HTR-8/SVneo (cell line): ENCODE data around the gene JMJD1C.
"Not testable (repeated sequence)": the region's sequence is repeated elsewhere in the genome, so short reads cannot be mapped to it uniquely, and the experiment has no call there.

ENCODE experiments used
- DNase-seq: peaks from one replicate; pipeline ENCODE4 v3.0.0; 2011; ENCODE audit warnings: low spot score, mixed read lengths; ENCODE audit not compliant: insufficient read length
- FAIRE-seq: peaks from 2 replicates; lab custom pipeline; 2011; peaks lifted over from hg19 to GRCh38; lab: Jason Lieb, UNC

JMJD1C gene

DNA sequence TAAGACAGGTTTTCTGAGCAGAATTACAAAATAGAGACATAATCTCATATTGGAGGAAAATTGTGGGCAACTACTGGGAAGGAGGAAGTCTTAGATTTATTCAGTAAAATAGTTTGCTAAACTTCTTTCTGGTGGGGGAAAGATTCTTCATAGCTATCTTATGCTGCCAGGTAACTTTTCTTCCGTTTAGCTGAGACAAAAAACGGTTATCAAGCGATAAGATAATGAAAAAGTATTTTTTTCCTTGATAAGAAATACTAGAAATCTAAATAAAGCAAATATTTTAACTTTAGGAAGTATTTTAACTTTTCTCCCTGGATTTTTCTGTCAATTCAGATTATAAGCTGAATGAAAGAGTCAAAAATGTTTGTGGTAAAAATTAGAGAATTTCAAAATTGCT is 52.3 kb downstream of the JMJD1C start:
- DNase-seq (no peak), FAIRE-seq (no peak)

DNA sequence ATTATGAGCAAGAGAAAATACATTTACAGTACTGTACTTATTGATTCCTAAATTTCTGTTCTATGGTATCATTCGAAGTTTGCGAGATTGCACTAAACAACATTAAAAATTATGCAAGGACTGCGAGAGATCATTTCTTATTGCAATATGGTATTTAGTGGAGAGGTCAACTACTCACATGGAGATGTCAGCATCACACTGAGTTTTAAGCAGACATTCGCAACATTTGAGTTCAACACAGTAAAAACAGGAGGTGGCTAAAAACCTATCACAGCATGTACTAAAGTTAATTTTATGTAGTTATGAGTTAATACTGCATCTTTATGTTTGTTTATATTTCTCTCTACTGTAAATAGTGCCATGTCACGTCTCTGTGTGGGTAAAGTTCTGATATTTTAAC is 53.5 kb downstream of the JMJD1C start:
- FAIRE-seq: no peak
- DNase-seq: no peak

DNA sequence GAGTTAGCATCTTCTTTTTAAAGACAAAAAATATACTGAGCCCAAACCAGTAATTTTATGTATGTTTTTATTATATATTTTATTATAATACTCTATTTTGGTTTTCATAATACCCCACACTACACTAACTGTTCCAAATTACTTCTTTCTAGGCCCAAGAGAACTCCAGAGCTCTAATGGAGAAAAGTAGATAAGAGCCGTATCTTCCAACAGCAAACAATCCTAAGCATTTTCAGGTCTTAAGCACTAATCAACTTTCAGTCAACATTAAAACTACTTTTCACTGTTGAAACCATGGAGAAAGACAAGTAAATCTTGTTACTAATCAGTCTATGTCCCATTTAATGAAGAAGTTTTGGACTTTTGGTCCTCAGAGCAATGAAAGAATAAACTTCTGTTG is 55.1 kb downstream of the JMJD1C start:
- FAIRE-seq (no peak), DNase-seq (no peak)

DNA sequence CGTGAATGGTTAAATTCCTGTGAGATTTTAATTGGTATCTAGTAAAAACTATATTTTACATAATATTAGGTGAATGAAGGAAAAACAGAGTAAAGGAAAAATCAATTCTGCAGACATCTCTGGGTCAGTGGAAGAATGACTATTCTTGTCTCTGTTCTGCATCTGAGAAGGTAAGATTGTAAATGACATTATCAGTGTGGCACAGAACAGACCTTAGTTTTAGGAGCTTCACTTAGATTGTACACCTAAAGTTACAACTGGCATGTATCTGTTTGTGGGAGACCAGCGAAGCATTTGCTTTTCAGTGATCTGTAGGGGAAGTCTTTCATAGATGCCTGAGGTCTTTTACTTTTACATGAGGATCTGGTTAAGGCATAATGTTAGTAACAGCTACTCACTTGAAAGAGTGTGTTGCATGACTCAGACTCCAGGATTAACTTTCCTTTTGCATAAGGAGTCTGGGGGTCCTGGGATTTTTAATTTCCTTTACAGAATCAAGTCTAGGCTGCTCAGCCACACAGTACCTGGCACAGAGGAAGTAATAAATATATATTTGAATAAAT is 56.2 kb downstream of the JMJD1C start:
- no peak for FAIRE-seq
- peak; percentile 41 for DNase-seq

DNA sequence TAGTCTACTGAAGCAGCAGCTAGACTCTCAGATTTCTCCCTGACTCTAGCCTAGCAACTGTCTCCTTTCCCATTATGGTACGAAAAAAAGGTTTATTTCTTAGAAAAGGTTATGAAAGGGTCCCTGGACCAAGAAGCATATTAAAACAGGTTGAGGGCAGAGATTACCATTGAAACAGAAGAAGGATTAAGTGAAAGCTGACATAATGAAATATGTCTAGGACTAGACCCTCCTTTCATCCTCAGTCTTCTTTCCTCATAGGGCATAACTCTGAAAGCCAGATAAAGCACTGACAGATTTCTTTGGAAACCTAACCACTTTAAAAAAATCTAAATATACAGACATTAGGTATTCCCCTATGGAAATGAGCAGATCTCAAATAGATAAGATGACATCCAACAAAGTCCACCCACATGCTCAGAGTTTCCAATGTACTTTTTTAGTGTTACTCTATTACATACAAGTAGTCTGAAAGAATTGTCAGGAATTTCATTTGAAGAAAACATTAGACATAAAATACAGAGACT is 58.6 kb downstream of the JMJD1C start:
- FAIRE-seq (no peak), DNase-seq (no peak)

DNA sequence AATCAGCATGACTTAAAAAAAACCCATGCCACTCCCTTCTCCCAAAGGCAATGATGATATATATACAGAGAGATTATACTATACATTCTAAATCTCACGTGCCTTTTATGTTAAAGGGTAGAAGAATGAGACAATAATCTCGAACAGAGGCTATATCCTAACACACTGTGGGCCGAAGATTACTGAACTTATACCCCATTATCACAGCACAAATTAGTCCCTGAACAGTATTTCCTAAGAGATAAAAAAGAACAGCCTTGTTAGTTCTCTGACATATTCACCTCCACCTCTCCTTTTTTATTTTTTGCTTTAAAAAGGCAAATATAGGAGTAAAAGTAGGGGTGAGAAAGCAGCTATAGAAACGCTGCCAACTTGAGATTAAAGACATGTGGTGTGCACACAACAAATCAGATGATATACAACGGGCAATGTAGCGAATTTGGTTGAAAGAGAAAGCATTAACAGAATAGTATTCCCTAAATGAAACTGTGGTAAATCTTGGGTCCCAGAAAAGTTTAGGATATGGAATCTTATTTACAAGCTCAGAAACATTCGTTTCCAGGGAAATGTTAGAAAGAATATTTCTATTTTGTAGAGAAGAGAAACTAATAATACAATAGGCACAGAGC is 69.5 kb downstream of the JMJD1C start:
- FAIRE-seq (no peak), DNase-seq (no peak)

DNA sequence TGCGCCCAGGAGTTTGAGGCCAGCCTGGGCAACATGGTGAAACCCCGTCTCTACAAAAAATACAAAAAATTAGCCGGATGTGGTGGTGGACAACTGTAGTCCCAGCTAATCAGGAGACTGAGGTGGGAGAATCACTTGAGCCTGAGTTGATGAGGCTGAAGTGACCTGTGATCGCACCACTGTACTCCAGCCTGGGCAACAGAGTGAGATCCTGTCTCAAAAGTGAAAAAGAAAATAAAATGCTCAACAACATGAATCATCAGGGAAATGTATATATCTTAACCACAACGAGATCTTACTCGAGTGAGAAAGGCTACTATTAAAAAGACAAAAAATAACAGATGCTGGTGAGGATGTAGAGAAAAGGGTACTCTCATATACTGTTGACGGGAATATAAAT is 72.7 kb downstream of the JMJD1C start:
- DNase-seq (no peak), FAIRE-seq (no peak)

DNA sequence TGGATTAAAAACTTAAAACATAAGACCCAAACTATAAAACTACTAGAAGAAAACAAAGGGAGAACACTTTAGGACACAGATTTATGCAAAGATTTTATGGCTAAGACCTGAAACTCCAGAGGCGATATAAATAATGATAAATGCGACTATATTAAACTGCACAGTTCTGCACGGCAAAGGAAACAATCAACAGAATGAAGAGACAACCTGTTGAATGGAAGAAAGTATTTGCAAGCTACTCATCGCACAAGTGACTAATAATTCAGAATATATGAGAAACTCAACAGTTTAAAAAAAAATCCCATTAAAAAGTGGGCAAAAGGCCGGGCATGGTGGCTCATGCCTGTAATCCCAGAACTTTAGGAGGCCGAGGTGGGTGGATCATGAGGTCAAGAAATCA is 73.6 kb downstream of the JMJD1C start:
- FAIRE-seq: no peak

DNA sequence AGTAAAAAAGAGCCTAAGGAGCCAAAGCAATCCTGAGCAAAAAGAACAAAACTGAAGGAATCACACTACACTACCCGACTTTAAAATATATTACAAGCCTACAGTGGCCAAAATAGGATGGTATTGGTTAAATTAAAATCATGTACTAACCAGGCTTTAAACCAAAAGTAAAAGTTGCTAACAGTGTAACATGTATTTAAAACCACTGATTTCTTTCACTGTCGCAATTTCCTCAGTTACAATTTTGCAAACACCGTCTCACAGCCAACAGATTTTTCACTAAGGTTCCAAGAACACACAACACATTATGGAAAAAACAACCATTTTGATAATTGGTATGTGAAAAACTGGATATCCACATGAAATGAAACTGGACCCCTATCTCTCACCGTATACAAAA is 74.0 kb downstream of the JMJD1C start:
- no peak for DNase-seq
- FAIRE-seq: no peak

More for the DNA sequence above, 73.6 kb downstream of the JMJD1C start:
- DNase-seq: no peak

DNA sequence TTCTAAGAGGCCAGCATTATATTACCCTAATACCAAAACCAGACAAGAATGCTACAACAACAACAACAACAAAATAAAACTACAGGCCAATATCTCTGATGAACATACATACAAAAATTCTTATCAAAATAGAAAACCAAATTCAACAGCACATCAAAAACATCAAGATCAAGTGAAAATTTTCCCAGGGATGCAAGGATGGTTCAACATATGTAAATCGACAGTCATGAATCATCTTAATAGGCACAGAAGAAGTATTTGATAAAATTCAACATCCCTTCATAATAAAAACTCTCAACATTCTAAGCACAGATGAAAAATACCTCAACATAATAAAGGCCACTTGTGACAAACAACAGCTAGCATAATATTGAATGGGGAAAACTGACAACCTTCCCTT is 75.3 kb downstream of the JMJD1C start:
- no peak for FAIRE-seq
- DNase-seq: no peak

DNA sequence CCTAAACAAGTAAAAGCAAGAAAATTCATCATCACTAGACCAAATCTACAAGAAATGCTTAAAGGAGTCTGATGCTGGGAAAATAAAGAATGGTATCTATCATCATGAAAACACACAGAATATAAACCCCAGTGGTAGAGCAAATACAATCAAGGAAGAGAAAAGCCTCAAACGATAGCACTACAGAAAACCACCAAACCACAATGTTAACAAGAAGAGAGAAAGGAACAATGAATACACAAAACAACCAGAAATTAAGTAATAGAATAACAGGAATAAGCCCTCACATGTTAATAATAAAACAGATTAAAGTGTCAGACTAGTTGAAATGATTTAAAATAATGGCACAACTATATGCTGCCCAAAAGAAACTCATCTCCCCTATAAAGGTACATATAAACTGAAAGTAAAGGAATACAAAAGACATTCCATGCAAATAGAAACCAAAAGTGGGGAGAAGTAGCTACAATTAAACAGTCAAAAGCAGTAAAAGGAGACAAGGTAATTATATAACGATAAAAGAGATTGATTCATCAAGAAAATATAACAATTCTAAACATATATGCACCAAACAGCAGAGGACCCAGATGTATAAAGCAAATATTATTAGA is 77.3 kb downstream of the JMJD1C start:
- FAIRE-seq (no peak), DNase-seq (no peak)

DNA sequence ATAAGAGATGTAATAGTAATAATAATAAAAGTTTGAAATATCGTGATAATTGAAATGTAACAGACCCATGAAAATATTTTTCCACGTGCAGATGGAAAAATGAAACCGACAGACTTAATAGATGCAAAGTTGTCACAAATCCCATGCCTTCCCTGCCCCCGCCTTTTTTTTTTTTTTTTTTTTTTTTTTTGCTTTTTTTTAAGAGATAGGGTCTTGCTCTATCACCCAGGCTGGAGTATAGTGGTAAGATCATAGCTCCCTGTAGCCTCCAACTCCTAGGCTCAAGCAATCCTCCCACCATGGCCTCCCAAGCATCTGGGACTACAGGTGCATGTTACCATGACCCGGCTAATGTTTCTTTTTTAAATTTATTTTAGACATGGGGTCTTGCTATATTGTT is 80.5 kb downstream of the JMJD1C start:
- FAIRE-seq (no peak), DNase-seq (no peak)

DNA sequence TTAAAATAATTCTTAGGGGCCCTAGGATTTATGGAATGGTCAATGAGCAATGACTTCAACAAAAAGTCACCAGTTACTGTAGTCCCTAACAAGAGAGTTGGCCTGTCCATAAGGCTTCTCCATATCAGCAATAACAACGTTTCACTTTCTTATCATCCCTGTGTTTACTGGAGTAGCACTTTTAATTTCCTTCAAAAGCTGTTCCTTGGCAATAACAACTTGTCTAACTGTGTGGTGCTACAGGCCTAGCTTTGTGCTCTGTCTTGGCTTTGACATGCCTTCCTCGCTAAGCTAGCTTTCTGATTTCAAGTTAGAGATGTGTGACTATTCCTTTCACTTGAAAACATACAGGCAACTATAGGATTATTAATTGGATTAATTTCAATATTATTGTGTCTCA is 81.1 kb downstream of the JMJD1C start:
- FAIRE-seq (no peak), DNase-seq (no peak)

DNA sequence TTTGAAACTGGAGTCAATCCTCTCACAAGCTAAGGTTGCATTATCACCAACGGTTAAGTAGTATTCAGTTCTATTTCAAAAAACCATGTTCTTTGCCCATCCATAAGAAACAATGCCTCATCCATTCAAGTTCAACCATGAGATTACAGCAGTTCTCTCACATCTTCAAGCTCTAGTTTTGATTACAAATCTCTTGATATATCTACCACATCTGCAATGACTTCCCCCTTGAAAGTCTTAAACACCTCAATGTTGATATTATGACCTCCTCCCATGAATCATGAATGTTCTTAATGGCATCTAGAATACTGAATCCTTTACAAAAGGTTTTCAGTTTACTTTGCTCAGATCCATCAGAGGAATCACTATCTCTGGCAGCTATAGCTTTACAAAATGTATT is 81.8 kb downstream of the JMJD1C start:
- FAIRE-seq (no peak), DNase-seq (no peak)

DNA sequence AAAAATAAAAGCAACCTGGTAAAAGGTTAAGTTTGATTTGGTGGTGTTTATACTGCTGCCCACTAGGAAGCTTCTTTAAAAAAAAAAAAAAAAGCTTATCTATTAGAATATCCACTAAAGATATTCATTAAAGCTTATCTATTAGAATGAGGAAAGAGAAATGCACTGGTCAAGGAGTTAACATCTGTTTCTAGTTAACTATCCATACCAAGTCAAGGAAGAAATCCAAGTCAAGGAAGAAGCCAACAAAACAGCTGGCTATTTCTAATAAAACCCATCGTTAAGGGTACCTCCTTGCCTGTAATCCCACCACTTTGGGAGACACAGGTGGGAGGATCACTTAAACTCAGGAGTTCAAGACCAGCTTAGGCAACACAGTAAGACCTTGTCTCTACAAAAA is 82.6 kb downstream of the JMJD1C start:
- FAIRE-seq (no peak), DNase-seq (no peak)

DNA sequence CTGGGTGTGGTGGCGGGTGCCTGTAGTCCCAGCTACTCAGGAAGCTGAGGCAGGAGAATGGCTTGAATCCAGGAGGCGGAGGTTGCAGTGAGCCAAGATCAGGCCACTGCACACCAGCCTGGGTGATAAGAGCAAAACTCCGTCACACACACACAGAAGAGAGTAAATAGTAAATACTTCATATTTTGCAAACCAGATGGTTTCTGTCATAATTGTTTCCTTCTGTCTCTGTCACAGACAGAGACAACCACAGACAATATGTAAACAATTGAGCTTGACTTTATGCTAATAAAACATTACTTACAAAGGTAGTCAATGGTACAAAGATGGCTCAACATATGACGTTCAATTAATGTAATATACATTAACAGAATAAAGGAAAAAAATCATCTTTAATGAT is 83.7 kb downstream of the JMJD1C start:
- DNase-seq (no peak), FAIRE-seq (no peak)

DNA sequence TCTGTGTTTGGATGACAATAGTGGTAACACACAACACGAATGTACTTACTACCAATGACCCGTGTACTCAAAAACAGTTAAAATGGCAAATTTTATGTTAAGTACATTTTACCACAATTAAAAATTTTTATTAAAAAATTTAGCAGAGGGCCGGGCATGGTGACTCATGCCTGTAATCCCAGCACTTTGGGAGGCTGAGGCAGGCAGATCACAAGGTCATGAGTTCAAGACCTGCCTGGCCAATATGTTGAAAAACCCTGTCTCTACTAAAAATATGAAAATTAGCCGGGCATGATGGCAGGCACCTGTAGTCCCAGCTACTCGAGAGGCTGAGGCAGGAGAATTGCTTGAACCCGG is 88.5 kb downstream of the JMJD1C start:
- not testable (repeated sequence) for DNase-seq, FAIRE-seq

DNA sequence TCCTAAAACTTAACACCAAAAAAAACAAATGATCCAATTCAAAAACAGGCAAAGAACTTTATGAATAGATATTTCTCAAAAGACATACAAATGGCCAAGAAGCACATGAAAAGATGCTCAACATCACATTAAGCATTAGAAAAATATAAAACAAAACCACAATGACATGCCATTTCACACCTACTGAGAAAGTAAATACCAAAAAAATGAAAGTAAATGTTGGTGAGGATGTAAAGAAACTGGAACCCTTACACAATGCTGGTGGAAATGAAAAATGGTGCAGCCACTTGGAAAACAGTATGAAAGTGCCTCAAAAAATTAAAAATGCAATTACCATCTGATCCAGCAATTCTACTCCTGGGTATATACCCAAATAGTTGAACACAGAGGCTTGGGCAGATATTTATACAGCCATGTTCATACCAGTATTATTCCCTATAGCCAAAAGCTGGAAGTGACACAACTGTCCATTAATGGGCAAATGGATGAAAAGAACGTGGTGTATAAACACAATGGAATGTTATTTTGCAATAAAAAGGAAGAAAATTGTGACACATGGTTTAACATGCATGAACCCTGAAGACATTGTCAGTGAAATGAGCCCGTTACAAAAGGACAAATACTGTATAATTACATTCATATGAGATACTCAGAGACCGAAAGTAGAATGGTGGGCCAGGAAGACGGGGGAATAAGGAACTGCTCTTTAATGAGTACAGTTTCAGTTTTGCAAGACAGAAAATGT is 89.0 kb downstream of the JMJD1C start:
- DNase-seq: no peak

DNA sequence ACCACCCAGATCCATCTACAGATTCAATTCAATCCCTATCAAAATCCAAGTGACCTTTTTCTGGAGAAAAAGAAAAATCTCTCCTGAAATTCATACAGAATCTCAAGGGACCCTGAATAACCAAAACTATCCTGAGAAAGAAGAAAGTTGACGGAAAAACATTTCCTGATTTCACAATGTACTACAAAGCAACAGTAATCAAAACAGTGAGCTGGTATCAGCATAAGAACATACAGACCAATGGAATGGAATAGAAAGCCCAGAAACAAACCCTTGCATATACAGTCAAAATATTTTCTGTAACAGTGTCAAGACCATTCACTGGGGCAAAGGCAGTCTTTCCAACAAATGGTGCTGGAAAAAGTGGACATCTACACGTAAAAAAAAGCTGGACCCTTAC is 89.9 kb downstream of the JMJD1C start:
- FAIRE-seq (no peak), DNase-seq (no peak)

More for the DNA sequence above, 89.0 kb downstream of the JMJD1C start:
- FAIRE-seq: no peak

DNA sequence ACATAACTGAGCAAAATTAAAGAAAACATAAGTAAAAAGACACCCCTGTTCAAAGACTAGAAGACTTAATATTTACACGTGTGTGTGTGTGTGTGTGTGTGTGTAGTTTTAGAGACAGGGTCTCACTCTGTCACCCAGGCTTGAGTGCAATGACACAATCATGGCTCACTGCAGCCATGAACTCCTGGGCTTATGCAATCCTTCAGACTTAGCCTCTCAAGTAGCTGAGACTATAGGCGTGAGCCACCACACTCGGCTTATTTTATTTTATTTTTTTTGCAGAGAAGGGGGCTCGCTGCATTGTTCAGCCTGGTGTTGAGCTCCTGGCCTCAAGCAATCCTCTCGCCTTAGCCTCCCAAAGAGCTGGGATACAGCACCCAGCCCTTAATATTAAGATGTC is 90.3 kb downstream of the JMJD1C start:
- FAIRE-seq: no peak
- DNase-seq: no peak

DNA sequence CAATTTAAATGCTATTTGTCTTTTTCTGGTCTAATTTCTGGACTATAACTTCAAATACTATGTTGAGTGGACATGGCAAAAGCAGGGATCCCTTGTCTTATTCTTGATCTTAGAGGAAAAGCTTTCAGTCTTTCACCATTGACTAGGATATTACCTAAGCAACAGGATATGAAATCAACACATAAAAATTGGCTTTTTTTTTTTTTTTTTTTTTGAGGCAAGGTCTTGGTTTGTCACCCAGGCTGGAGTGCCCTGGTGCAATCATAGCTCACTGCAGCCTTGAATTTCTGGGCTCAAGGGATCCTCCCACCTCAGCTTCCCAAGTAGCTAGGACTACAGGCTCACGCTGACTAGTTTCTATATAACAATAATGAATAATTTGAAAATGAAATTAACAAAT is 90.8 kb downstream of the JMJD1C start:
- no peak for FAIRE-seq

More for the DNA sequence above, 90.8 kb downstream of the JMJD1C start:
- DNase-seq: no peak
